ENCODE results near the gene DHX8.
"Not testable (repeated sequence)": the region's sequence is repeated elsewhere in the genome, so short reads cannot be mapped to it uniquely, and the experiment has no call there.

The DHX8 gene

DNA sequence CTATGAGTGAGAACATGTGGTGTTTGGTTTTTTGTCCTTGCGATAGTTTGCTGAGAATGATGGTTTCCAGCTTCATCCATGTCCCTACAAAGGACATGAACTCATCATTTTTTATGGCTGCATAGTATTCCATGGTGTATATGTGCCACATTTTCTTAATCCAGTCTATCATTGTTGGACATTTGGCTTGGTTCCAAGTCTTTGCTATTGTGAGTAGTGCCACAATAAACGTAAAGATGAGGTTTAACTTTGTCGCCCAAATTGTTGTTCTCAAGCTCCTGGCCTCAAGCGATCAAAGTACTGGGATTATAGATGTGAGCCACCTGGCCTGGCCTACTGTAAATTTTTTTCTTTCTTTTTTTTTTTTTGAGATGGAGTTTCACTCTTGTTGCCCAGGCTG is 21.2 kb upstream of the DHX8 start:
- not testable (repeated sequence) for DNase-seq

DNA sequence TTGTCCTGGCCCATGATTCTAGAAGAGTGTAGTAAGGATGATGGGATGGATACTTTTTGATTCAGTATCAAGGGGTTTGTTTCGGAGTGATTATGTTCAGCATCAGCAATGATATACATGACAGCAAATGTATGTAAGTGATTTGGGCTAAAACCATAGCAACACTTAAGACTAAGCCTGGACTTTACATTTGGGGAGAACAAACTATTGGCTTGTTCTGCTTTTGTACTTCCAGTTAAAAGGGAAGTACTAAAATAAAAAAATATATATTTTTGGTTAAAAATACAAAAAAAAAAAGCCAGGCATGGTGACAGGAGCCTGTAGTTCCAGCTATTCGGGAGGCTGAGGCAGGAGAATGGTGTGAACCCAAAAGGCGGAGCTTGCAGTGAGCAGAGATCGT is 20.5 kb upstream of the DHX8 start:
- no peak for DNase-seq

DNA sequence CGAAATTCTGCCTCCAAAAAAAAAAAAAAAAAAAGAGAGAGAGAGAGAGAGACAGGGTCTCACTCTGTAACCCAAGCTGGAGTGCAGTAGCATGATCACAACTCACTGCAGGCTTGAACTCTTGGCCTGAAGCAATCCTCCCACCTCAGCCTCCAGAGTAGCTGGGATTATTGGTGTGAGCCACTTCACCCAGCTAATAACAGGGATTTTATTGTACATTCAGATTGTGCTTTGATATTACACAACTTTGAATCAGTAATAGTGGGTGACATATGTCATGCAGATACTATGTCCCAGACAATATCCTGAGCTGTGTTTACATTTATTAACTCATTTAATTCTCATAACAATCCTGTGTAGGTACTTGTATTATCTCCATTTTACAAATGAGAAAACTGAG is 19.7 kb upstream of the DHX8 start:
- no peak for DNase-seq

DNA sequence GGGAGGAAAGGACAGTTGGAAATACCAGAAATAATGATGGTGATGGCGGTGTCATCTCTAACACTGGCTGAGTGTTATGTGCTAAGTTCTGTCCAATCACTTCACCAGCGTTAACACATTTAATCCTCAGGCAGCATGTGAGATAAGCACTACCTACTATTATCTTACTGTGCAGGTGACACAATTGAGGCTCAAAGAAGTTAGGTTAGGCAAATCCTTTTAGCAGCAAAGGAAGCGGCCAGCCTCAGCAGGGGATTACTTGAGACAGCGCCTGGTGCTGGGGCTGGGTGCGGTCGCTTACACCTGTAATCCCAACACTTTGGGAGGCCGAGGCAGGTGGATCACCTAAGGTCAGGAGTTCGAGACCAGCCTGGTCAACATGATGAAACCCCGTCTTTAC is 18.7 kb upstream of the DHX8 start:
- DNase-seq: no peak

DNA sequence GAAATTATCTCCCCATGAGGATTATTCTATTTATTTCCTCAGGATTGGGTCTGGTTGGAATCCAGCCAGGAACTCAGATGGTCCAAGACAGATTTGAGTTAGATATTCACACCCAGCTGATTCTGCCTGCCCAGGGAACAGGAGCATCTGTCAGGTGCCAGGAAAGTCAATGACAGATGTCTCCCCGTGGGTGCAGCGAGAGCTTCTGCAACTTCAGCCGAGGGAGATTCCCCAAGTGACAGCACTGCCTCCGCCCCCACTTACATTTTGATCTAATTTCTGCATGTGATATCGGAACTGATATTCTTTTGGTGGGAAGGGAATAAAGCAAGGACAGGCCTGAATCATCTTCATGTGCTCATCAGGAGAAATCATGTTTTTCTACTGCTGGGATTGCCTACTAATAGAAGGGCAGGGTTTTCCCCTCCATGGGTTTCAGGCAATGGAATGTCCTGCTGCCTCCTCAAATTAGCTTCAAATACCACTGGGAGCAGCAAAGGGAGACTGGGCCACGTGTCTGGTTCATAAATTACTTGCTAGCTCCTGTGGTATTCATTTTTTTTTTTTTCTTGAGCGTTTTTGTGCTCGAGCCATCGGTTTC is 15.7 kb upstream of the DHX8 start:
- DNase-seq: no peak

DNA sequence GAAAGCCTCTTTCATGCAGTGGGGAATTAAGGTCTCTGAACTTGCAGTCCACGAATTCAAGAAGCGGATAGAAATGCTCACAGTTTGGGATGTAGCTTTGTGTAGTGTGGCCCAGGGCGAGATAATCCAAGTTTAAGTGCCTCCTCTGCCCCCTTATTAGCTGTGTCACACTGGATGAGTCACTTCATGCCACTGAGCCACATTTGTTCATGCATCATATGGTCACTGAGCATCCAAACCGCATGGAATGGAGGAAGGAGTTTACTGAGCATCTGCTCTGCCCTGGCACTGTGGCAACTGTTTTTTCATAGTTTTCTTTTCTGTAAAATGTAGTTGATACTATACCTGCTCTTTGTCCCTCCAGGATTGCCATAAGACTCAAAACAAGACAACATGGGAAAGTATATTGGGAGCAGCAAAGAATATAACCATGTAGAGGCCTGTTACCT is 15.1 kb upstream of the DHX8 start:
- no peak for DNase-seq

DNA sequence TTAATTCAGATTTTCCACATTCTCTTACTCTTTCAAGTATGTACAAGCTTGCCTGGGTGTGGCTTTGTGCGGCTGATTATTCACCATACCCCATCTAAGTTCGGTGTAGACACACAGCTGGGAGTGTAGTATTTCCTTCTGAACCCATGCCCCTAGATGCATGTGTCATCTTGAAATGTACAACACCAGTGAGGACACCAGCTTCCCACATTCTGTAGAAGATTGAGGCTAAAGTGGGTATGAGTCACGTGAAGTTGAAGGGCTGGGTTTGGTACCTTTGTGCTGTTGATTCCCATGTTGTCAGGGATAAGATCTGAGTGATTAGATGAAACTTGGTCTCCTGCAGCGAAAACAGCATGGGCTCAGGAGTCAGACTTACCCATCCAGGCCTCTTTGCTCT is 14.6 kb upstream of the DHX8 start:
- DNase-seq: no peak

DNA sequence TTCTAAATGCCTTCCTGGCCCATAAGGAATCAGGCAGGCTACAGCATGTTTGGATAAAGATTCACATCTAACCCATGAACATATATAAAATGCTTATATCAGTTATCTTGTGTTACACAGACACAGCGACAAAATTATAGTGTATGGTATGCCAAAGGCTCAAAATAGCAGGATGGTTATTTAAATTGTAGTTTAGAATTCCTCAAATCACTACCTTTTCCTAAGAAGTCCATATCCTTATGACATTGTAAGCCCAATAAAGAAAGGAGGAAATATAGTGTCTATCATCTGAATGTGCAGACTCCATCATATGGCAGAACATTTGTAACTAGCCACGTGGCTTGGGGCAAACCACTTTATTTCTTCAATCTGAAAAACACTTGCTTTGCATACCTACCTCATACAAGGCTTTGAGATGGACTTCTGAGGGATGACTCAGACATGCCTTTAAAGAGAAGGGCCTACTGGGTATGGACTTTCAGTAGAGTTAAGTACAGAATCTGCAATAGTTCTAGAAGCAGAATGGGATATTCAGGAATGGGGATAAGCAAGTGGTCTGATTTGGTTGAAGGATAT is 12.1 kb upstream of the DHX8 start:
- no peak for DNase-seq

DNA sequence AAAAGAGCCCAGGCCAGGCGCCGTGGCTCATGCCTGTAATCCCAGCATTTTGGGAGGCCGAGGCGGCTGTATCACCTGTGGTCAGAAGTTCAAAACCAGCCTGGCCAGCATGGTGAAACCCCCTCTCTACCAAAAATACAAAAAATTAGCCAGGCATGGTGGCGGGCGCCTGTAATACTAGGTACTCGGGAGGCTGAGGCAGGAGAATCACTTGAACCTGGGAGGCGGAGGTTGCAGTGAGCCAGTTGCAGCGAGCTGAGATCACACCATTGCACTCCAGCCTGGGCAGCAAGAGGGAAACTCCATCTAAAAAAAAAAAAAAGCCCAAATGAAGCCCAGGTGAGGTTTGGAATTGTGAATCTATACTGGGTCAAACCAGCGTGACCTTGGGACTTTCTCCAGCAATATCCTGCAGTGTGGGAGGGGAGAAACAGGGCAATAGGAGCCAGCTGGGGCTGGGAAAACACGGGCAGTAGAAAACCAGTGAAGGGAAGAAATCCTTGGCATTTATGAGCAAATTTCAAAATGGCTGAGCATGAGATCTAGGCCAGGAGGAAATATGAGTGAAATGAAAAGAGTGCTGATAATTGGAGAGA is 8.2 kb upstream of the DHX8 start:
- DNase-seq: no peak

DNA sequence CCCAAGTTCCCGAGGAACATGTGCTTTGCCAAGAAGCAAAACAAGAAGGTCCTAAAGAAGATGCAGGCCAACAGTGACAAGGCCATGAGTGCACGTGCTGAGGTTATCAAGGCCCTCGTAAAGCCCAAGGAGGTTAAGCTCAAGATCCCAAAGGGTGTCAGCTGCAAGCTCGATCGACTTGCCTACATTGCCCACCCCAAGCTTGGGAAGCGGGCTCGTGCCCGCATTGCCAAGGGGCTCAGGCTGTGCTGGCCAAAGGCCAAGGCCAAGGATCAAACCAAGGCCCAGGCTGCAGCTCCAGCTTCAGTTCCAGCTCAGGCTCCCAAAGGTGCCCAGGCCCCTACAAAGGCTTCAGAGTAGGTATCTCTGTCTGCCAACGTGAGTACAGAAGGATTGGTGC is 7.5 kb upstream of the DHX8 start:
- DNase-seq: not testable (repeated sequence)

DNA sequence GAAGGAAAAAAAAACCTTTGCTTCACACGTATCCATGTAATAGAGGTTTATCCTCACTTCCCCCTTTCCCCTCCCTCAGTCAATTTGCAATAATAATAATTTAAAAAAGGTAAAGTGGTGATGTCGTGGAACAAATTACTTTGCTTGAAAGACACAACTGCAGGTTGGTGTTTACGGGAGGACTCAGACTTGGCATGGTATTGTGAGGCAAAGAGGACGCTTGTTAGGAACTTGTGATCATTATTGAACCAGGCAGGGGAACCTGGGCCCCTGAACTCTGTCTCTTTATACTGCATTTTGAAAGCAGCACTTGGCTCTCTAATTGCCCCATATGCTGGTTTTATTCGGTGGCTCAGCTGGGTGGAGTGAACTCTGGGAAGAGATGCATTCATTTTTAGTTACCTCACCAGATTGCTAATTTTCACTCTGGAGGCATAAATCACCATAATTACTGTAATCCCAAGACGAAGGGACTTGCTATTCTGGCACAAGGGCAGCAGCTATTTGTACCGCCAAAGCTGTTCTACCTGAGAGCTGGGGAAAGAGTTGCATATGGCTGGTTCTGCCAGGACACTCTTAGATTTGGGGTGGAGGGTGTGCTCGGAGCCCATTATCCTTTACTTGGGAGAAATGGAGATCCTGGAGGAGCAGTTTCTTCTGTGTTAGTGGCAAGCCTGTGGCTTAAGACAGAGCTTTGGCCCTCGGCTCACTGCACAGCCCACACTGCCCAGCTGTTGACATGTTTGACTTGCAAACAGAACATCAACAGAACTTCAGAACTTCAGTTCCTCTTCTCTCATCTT is 5.7 kb upstream of the DHX8 start:
- peak; percentile 90 for DNase-seq

DNA sequence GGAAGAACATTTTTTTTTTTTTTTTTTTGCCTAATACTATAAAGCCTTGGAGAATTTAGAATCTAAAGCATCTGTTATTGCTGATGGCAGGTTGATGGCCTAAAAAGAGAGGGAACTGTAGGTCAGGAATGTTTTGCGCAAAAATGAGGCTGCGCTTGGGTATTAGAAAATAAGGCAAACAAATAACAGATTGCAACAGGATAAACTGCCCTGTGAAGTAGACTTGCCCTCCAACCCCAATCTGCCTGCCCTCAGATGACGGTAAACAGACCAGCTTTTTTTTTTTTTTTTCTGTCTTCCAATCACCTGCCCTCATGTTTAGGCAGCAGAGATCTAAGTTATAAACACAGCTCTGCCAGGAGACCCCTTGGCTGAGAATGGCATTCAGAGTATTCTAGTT is 3.8 kb upstream of the DHX8 start:
- no peak for DNase-seq

DNA sequence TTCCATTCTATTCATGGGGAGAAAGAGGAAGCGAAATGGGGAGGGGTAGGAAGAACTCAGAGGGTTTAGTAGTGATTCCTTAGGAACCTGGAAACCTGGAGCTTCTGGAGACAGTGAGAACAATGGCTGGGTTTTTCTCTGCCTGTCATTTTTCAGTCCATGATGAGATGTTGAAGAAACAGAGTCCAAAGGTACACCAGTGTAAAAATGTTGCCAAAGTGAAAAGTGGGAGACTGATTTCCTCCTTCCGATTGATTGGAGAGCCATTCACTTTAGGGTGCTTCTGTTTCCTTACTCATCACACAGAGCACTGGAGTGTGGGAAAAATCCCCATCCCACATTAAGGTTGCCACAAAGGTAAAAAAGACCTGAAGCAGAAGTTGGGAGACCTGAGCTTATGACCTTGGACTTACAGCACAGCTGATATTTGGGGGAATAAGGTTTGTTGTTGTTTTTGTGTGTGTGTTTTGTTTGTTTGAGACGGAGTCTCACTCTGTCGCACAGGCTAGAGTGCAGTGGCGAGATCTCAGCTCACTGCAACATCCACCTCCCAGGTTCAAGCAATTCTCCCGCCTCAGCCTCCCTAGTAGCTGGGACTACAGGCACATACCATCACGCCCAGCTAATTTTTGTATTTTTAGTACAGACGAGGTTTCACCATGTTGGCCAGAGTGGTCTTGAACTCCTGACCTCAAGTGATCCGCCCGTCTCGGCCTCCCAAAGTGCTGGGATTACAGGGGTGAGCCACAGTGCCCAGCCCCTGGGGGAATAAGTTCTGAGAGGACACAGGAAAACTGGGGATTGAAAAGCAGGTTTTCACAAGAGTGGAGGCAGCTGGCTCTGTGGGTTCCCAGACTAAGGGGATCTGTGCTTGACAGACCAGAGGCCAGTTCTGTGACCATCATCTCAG is 1.4 kb upstream of the DHX8 start:
- DNase-seq: no peak

DNA sequence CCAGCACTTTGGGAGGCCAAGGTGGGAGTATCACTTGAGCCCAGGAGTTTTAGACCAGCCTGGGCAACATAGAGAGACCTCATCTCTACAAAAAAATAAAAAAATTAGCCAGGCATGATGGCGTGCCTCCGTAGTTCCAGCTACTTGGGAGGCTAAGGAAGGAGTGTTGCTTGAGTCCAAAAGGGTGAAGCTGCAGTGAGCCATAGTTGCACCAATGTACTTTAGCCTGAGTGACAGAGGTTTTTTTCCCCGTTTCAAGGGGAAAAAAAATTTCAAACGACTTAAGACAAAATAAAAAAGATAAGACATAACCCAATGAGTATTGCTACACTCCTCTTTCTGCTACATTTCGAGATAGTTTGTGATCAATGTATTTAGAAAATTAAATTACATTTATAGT is 6.8 kb downstream of the DHX8 start:
- DNase-seq: no peak

DNA sequence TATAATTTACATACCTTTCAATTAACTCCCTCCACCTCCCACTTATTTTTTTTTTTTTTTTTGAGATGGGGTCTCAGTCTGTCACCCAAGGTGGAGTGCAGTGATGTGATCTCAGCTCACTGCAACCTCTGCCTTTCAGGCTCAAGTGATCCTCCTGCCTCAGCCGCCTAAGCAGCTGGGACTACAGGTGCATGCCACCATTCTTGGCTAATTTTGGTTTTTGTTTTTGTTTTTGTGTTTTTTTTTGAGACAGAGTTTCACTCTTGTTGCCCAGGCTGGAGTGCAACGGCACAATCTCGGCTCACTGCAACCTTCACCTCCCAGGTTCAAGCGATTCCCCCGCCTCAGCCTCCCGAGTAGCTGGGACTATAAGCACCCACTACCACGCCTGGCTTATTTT is 25.7 kb downstream of the DHX8 start:
- DNase-seq: not testable (repeated sequence)

DNA sequence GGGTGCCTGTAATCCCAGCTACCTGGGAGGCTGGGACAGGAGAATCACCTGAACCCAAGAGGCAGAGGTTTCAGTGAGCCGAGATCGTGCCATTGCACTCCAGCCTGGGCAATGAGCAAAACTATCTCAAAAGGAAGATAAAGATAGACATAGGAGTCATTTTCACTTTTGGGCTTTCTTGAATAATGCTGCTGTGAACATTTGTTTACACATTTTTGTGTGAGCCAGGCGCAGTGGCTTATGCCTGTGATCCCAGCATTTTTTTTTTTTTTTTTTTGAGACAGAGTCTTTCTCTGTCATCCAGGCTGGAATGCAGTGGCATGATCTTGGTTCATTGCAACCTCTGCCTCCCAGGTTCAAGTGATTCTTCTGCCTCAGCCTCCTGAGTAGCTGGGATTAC is 27.4 kb downstream of the DHX8 start:
- DNase-seq: not testable (repeated sequence)

DNA sequence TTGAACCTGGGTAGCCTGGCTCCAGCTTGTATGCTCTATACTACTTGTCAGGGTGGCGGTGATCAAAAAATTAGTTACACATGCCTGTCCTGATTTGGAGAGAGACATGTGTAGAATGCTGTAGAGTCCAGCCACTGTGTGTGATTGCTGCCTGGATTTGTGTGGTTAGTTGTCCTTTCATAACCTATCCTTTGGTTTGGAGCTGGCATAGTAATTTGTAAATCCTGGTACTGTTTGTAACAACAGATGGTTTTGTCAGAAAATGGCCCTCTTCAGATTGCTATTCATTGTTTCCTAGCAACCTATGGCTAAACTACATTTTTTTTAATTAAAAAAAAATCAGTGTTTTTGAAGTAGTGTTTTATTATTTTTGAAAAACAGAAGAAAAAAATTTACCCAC is 31.9 kb downstream of the DHX8 start:
- no peak for DNase-seq

DNA sequence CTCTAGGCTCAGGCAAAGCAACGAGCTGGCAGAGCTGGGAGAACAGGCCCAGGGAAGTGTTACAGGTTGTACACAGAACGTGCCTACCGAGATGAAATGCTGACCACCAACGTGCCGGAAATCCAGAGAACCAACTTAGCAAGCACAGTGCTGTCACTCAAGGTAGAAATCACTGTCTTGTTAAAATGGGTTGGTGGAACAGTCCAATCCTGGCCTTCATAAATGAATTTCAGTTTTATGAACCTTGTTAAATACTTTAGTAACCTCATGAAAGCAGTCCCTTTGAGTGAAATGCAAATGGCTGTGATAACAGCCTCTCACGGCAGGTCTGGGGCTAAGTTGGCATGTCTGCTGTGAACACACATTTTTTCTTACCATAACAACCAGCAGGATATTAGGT is 33.4 kb downstream of the DHX8 start:
- no peak for DNase-seq

DNA sequence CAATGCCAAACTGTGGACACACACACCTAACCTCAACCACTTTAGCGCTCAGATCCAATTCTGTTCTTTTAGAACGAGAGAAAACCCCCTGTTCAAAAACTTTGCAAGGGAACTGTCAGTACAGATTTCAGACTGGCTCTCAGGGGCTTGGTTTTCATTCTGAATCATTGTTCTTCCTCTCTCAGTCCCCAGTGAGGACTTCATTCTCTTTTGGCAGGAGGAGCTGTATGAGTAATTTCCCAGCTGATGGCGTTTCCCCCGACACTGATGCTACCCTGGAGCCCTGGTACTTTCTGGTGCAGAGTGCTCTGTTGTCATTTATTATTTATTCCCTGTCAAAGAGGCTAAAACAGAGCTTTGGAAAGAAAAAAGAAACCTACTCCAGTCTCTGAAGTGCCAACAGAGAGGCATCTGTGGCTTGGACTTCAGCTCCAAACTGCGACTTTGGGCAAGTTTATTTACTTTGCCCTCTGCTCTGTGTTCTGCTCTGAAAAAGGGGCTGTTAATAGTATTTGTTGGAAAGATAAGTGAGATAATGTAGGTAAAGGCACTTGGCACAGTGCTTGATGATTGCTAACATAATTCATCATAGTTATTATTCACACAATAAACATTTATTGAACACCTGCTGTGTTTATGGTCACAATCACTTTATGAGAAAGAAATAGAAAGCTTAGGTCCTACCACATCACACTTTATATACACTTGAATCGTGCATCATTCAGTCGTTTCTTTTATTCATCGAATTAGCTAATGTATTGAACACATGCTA is 34.0 kb downstream of the DHX8 start:
- DNase-seq: no peak

DNA sequence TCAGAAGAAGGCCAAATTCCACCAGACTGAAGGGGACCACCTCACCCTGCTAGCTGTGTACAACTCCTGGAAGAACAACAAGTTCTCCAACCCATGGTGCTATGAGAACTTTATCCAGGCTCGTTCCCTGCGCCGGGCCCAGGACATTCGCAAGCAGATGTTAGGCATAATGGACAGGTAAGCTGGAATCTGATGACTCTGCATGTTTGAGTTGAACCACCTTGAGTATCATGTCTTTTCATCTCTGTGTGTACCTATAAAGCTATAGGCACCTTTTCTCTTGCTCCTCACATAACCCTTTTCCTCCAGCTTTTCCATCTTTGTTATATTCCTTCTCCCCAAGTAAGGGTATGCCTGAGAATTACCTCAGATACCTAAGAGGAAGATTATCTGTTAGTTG is 37.6 kb downstream of the DHX8 start:
- DNase-seq: no peak

DNA sequence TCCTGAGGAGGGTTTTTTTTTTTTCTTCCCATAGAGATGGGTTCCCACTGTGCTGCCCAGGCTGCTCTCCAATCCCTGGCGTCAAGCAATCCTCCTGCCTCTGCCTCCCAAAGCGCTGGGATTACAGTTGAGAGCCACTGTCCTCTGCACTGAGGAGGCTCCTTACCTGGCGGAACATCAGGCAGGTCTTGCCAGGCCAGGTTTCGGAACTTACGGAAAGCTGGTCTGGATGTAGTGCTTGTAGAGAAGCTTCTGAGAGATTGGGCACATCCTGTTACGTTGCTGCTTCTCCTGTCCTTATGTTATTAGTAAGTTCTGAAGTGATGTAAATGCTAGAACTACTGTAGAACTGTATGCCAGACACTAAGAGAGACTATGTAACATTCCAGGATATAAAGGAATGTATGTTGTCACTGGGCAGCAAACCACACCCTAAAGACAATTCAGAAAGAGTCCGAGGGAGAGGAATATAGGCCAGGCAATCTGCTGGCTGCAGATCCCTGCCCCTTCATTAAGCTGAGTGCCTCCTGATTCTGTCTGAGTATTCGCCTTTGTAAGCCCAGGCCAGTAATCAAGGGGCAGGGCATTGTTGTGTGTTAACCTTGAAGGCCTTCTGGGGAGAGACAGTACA is 41.3 kb downstream of the DHX8 start:
- no peak for DNase-seq

All from NCI-H1436 treated with DMSO at 0.1 percent for 48 hours (cell line).